GM21786 (cell line): ENCODE results near the gene RBM24.
"Not testable (repeated sequence)": the region's sequence is repeated elsewhere in the genome, so short reads cannot be mapped to it uniquely, and the experiment has no call there.

ENCODE experiments used
- ATAC-seq: cut with Tn5 transposase; IDR thresholded peaks from one replicate; pipeline ENCODE4 v1.9.1; 2021; ENCODE audit not compliant: unreplicated experiment

Gene RBM24

DNA sequence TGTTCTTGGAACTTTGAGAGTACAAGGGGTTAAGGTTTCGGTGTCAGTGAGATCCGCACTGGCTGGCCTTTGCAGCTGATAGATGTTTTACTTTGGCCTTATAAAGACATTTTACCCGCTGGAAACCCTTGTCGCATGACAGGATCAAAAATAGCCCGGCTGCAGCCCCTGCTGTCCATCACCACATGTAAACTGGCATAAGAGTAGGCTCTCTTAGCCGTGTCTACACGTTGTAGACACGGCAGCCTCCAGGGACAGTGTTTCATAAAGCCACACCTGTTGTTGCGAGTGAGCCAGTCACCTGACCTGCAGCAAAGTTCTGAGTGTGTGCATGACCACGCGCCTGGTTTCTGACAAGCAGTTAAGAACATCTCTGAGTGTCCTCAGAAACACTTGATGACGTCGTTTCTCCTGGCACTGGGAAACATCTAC lies 8.5 kb downstream of the RBM24 start:
- ATAC-seq = no peak

DNA sequence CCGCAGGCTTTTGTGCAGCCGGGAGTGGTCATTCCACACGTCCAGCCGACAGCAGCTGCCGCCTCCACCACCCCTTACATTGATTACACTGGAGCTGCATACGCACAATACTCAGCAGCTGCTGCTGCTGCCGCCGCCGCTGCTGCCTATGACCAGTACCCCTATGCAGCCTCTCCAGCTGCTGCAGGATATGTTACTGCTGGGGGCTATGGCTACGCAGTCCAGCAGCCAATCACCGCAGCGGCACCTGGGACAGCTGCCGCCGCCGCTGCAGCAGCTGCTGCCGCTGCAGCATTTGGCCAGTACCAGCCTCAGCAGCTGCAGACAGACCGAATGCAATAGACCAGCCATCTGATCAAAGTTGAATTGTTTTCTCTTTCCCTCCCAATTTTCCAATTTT lies 10.6 kb downstream of the RBM24 start:
- ATAC-seq = no peak

DNA sequence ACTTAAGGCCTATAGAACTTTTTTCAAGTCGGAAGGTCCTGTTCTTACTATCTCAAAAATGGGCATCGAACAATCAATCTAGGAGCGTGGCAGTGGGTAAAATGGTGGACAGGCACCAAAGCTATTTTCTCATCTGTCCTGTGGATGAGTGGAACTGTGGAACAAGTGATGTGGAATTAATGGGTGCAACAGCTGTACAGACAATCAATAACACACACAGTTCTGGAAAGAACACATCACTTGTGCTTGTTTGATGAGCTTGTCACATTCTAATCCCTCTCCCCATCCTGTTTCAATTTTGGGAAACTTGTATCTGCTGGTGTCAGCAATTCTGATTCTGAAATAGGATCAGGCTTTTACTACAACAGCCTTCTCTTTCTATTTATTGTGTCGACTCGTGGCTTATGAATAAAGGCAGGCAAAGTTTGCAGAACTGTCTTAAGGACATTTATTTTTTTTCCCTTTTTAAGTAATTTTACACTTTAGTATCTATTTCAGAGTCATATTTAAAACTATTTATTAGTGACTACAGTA lies 11.5 kb downstream of the RBM24 start:
- no peak for ATAC-seq

DNA sequence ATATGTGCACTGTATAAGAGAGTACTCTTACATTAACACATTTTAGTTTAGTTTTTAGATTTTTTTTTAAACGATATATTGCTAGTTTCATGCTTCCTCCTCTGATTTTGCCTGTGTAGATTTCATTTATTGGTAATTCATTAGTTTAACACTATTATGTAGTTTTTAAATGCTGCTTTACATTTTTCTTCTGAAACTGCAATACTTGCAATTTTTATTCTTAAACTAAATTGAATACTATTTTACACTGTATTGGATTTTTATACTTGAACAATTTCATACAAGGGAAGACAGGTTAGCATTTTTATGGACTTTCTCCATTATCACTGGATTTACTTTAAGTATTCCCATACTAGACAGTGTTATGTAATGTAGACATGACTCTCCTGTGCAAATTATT lies 12.2 kb downstream of the RBM24 start:
- no peak for ATAC-seq

DNA sequence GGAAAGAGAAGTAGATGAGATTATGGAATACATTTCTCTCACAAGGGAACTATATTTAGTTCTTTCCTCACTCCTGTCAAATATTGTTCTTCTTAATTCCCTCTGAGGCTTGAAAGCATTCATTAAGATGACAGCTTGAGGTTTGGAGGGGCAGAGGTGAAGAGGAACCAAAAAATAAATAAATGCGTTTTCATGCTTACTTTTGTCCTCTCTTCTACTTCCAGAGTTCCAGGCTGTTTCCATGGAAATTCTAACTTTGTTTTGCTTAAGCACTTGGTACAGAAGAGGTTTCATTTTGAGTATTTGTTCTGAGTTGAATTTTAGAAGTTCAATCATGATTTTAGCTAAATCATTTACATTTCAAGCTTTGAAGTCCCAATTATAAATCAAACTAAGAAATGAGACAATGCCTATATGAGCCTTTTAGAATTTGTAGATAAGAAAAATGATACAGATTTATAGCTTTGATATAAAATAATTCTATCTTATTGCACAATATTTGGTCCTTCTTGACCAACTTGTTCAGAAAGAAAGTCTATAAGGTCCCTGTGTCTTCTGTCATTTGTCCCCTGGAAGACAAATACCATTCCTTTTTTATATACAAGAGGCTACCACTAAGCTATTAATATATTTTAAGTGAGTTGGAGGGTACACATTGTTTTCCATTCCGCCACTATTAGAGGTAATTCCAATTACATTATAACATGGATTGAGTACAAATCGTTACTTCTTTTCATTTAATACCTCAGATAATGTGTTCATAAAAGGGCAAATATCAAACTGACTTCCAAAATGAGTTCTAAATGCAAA lies 16.3 kb downstream of the RBM24 start:
- no peak for ATAC-seq

DNA sequence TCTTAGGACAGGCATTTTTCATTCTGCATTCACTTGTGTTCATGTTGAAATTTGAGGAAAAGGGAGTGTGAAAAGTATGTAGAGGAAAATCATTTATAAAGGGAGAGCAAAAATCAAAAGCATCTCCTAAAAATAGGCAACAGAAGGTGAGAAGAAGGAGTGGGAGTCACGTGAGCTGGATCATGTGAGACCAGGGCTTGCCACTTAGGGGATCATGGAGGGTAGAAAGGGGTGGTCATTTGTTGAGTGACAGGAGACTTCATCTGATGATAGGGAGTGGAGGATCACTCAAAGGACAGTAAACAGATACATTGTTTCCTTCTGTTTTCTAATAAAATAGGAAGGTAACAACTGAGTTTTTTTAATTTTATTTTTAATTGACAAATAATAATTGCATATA lies 17.1 kb downstream of the RBM24 start:
- ATAC-seq = no peak

DNA sequence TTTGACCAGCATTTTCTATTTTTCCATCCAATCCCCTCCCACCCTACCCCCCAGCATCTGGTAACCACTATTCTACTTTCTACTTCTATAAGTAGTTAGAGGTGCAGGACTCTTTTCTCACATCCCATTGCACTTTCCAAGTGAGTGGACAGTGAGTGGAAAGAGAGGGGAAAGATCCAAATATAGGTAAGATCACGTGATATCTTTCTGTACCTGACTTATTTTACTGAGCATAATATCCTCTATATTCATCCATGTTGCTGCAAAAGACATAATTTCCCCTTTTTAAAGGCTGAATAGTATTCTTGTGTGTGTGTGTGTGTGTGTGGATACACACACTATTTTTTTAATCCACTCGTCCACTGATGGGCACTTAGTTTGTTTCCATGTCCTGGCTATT lies 18.1 kb downstream of the RBM24 start:
- no peak for ATAC-seq

DNA sequence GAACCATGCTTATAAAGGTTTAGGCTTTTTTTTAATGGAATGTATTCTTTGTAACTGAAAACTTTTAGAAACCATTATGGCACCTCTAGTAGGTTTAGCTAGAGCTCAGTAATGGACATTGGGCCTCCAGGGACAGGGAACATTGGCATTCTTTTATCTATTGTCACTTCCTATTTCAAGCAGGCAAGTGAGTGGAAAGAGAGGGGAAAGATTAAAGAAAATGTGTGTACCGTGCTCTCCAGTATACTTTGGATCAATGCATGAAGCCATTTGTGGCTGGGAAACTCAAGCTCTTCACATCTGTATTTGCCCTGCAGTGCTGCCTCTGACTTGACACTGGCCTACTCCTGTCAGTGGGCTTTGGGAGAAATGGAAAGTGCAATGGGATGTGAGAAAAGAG lies 18.6 kb downstream of the RBM24 start:
- no peak for ATAC-seq

DNA sequence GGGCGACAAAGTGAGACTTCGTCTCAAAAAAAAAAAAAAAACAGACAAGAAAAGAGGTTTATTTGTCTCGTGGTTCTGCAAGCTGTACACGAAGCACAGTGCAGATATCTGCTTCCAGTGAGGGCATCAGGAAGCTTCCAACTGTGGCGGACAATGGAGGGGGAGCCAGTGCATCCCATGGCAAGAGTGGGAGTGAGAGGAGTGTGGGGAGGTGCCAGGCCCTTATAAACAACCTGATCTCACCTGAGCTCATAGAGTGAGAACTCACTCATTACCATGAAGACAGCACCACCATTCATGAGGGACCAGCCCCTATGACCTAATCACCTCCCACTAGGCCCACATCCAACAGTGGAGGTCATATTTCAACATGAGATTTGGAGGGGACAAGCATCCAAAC lies 19.5 kb downstream of the RBM24 start:
- ATAC-seq = no peak

DNA sequence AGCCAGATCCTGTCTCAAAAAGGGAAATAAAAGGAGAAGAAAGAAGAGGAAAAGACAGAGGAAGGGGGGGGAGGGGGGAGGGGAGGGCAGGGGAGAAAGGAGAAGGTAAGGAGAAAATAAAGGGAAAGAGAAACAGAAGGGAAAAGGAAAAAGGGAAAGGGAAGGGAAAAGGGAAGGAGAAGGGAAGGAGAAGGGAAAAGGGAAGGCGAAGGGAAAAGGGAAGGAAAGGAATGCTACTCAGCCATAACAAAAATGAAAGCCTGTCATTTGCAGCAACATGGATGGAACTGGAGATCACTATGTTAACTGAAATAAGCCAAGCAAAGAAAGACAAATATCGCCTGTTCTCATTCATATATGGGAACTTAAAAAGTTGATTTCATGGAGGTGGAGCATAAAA lies 22.3 kb downstream of the RBM24 start:
- no peak for ATAC-seq

DNA sequence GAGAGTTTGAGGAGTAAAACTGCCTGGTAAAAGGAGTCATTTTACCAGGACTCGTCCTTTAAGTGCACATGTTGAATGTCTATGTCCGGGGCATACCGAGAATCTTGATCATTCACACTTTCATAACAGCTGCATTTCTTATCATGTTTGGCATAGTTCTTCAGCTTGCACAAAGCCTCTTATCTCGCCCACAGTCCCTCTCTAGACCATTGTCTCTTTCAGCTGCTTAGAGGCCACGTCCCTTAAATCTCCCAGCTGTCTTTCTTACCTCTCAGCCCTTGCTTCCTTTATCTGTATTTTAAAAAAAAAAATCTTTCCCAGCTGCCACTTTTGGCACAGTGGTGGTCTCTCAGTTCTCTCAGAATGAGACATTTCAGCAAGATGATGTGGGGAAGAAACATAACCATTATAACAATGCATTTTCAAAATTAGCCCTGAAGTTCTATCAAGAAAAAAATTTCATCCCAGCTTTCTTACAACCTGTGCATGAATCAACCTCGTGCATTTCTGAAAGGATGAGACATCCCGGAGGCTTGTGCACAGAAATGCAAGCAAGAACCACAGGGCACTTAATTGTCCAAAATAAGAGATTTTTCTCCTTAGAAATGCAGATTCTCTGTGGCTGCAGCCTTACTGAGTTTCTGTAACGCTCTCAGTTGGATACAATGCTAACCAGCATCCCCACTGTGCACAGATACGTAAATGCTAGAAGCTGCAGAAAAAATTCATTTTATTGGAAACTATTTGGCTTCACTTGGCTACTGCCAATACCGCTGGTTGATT lies 24.2 kb downstream of the RBM24 start:
- ATAC-seq = no peak

DNA sequence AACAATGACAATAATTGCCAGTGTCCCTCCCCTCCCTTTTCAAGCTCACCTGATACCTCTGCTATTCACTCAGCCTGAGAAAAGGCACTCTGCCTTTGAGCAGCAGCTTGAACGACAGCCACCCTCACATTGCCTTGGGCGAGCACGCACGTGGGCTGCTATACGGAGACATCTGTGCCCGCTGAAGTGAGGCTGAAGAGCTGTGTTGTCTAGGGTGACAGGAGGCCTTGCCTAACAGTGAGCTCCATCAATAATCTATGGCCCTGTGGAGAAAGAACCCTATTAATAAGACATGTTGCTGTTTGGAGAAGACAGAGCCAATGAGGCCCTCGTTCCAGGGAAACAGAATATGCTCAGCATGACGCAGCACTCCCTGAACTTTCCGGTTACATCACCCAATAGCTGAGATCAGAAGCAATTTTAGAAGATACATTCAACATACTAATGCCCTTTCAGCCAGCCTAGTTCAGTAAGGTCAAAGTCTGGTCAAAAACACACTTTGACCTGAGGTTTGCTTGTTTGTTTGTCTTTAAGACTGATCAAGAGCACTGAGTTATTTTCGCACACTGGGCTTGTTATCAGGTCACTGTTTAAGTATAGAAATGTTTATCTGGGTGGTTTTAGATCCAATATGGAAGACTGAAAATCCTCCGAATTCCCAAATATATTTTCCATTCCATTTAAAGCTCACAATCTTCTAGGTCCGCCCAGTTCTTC lies 30.6 kb downstream of the RBM24 start:
- ATAC-seq = no peak

DNA sequence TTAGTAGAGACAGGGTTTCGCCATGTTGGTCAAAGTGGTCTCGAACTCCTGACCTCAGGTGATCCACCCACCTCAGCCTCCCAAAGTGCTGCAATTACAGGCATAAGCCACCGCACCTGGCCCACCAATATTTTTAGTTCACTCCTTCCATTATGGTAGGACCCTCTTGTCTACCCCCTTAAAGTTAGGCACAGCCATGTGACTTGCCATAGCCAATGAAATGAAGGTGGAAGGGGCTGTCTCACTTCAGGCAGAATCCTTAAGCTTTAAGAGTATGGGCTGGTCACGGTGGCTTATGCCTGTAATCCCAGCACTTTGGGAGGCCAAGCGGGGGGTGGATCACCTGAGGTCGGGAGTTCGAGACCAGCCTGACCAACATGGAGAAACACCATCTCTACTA lies 32.1 kb downstream of the RBM24 start:
- not testable (repeated sequence) for ATAC-seq

DNA sequence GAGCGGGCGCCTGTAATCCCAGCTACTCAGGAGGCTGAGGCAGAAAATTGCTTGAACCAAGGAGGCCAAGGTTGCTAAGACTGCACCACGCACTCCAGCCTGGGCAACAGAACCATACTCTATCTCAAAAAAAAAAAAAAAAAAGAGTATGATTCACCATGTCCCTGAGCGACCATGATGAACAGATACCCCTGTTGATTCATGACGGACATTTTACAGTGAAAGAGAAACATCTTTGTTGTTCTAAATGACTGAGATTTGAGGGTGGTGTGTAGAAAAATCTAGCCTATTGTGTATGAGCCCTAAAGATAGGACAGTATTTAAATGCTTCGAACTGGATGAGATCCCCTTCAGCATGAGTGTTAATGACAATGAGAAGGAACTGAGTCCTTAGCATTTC lies 32.8 kb downstream of the RBM24 start:
- no peak for ATAC-seq

DNA sequence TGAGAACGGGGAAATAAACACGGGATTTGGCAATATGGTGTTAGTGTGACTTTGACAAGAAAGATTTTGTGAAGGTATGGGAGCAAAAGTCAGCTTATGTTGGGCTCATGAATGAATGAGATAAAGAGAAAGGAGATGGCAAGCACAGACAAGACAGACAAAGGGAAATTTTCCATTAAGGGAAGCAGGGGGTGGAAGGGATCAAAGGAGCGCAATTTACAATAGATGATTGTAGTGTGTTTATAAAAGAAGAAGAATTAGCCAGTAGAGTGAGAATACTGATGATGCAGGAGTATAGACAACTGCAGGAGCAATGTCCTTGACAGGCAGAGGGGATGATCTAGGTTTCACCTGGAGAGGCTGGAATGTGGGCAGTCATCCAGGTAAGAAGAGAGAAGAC lies 34.1 kb downstream of the RBM24 start:
- ATAC-seq = no peak

DNA sequence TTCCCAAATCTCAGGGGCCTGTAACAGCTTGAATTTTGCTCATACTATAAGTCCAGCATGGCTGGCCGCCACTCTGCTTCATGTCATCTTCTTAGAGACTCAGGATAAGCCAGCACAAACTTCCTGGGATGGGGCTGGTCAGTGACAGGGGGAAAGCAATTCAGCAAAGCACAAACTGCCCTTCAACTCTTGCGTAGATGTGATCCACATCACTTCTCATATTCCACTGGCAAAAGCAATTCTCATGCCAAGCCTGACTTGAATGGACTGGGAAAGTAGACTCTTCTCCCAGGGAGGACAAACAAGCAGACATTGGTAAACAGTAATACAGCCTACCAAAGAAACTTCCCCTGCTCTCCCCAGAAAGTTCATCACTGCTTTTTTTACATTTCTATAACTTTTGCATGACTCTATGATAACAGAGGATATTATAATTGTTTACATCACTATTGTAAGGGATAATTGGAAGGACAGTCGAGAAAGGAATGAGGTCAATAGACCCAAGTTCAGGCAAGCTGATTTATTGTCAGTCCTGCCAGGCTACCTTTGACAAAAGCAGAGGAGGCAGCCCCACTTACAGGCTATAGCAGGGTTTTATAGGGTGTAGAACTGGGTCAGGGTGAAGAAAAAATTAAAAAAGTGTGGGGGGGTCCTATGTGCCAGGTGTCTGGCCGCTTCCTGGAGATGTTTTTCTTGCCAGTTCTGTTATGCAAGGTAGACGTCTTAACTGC lies 37.4 kb downstream of the RBM24 start:
- ATAC-seq = no peak

DNA sequence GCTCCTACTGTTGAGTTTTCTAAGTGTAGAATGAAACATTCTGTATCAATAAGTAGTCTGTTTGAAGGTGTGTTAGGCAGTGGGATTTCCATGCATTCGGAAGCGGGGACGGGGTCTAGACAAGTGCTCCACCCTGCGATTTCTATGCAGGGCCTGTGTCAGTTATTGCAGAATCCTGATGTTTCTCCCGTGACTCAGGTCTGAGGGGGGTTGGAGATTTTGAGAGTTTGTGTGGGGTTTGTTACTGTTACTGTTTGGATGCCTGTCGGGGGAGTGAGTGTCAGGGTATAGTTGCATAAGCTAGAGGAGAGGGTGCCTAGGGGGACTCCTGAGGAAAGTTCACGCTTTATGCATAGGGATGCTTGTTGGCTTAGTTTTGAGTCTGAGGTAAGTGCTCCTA lies 39.1 kb downstream of the RBM24 start:
- not testable (repeated sequence) for ATAC-seq

DNA sequence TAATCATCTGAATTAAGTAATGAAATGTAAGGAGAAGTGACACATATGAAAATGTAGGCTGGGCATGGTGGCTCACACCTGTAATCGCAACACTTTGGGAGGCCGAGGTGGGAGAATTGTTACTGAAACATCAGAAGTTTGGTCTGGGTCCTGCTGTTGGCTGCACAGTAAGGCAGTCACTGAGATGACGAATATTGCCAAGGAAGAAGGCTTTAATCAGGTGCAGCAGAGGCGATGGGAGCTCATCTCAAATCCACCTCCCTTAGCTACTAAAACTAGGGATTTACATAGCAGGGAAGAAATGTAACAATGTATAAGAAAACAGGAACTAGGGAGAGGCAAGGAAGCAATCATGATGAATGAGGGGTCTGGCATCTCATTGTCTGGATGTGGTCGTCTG lies 50.1 kb downstream of the RBM24 start:
- ATAC-seq = no peak

DNA sequence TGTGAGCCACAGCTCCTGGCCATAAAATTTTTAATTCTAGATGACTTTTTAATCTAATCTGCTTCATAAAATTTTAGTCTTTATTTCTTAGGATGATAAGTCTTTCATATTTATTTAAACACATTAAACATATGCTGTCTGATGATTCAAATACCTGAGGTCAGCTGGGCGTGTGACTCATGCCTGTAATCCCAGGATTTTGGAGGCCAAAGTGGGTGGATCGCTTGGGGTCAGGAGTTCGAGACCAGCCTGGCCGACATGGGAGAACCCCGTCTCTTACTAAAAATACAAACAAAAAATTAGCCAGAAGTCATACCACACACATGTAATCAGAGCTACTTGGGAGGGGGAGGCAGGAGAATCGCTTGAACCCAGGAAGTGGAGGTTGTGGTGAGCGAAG lies 53.1 kb downstream of the RBM24 start:
- no peak for ATAC-seq

DNA sequence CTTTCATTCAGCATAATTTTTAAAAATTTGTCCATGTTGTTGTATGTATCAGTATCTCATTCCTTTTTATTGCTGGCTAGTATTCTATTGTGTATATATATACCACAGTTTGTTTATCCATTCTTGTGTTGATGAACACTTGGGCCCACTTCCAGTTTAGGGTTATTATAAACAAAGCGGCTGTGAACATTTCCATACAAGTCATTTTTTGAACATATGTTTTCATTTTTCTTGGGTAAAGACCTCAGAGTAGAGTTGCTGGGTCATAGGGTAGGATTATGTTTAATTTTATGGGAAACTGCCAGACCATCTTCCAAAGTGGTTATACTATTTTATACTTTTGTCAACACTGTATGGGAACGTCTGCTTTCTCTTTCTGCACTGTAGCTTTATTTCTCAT lies 55.3 kb downstream of the RBM24 start:
- no peak for ATAC-seq

DNA sequence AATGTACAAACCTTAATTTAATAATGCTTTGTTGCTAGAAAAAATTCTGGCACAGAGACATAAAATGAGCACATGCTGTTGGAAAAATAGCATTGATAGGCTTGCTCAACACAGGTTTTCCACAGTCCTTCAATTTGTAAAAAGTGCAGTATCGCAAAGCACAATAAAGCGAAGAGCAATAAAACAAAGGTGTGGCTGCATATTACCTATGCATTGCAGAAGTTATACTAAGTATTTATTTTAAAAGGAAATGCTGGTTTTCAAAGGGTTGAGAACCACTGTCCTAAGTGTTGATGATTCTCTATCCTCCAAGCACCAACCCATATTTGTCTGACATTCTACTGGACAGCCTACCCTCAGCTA lies 58.1 kb downstream of the RBM24 start:
- no peak for ATAC-seq
